Activated naive CD8-positive, alpha-beta T cell treated with anti-CD3 and anti-CD28 coated beads, Interleukin-2, amount 10 ng/mL, durations not matched to agents 7 days and 5 days (primary cell): ENCODE data around the gene ADGRB3. TPM values are rescaled to one million over a fixed set of nuclear protein-coding genes. Genes with fewer than 3 reads are reported as not detected.

ENCODE experiments used
- ATAC-seq: fragments of 150-1000 bp; cut with Tn5 transposase; one replicate; pipeline ENCODE4 v1.10.0; 2021; ENCODE audit warnings: low read depth, moderate library complexity
- POLR2A ChIA-PET: fragments of 350-600 bp; sonication (Branson Sonifier 250); formaldehyde crosslinking; loops from one replicate; lab custom pipeline; 2021; ENCODE audit warnings: antibody characterized with exemption; lab: Charles Lee
- DNase-seq: peaks from one replicate; pipeline ENCODE4 v3.0.0; 2021
- H3K27ac Mint-ChIP-seq: one replicate; pipeline ENCODE4 v1.8.0; 2022; ENCODE audit warnings: mild to moderate bottlenecking, mixed read lengths
- H3K27me3 Mint-ChIP-seq: one replicate; pipeline ENCODE4 v1.8.0; 2022; ENCODE audit warnings: mild to moderate bottlenecking, moderate library complexity, mixed read lengths
- H3K36me3 Mint-ChIP-seq: one replicate; pipeline ENCODE4 v1.8.0; 2021; ENCODE audit warnings: mild to moderate bottlenecking, mixed read lengths
- H3K4me1 Mint-ChIP-seq: one replicate; pipeline ENCODE4 v1.8.0; 2021; ENCODE audit warnings: mixed read lengths
- H3K4me3 Mint-ChIP-seq: one replicate; pipeline ENCODE4 v1.8.0; 2022; ENCODE audit warnings: mild to moderate bottlenecking, moderate library complexity, mixed read lengths
- H3K9me3 Mint-ChIP-seq: one replicate; pipeline ENCODE4 v1.8.0; 2021; ENCODE audit warnings: mixed read lengths
- total RNA-seq, 2 experiments: library from RNA; stranded (reverse); gene quantifications; one replicate each; pipeline ENCODE4 v1.2.3, GENCODE V29; 2021

The ADGRB3 gene
- total RNA-seq, 2 experiments from 2014 or later, result not detected

- no peaks in the 10 kb centered on the region for H3K4me1 Mint-ChIP-seq
- no peaks in the 10 kb centered on the region for H3K36me3 Mint-ChIP-seq
- DNase-seq, result no peak
- H3K9me3 Mint-ChIP-seq, result no peaks in the 10 kb centered on the region
- POLR2A ChIA-PET, result no interaction called here
- ATAC-seq, result no peak
- no peak overlapping the region for H3K27ac Mint-ChIP-seq
- H3K27me3 Mint-ChIP-seq, result peaks cover 2% of the 10 kb centered on the region
- no peak overlapping the region for H3K4me3 Mint-ChIP-seq
These were observed 89.0 kb downstream of the ADGRB3 start for GRCh38 chr6:68724060-68724459.

DNA sequence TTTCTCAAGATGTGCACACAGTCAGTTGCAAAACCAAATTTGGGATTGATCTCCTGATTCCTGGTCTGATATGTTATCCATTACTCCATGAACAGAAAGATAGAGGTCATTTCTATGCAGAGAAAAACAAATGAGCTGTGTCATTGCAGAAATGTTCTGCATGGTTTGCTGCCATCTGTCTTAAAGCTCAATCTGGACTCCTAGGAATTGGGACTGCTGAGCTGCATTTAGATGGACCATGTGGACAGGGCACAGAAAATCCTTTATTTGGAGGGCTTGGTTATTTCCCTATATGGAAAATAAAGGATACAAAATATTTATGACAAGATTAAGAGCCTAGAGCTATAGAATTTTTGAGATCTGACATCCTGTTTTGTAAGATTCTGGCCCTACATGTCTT, 91.3 kb downstream of the ADGRB3 start:
- Mint-ChIP-seq H3K4me1 (no peaks in the 10 kb centered on the region), H3K27ac (no peak overlapping the region), H3K36me3 (no peaks in the 10 kb centered on the region), H3K9me3 (no peaks in the 10 kb centered on the region), H3K4me3 (no peak overlapping the region), H3K27me3 (peaks cover 2% of the 10 kb centered on the region)
- POLR2A ChIA-PET, result no interaction called here
- DNase-seq (no peak), ATAC-seq (no peak)

DNA sequence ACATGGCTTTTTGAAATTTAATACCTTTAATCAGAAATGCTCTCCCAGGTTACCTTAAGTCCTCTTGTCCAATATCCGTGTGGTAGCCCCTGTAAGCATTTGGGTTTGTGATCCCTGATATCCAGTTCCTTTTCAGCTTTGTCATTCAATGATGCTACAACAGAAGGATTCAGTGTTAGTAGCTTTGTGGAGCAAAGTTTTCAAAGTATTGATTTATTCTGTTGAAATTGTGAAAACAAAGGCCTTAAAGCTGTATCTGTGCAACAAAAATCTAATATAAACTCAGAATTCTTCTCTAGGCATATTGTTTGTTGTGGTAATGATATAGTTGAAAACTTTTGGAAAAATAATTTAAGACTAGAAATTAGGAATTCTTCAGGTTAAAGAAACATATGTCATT, 91.9 kb downstream of the ADGRB3 start:
- no peak overlapping the region for H3K4me3 Mint-ChIP-seq
- DNase-seq, result no peak
- H3K27ac Mint-ChIP-seq, result no peak overlapping the region
- no peaks in the 10 kb centered on the region for H3K4me1 Mint-ChIP-seq
- H3K36me3 Mint-ChIP-seq, result no peaks in the 10 kb centered on the region
- H3K9me3 Mint-ChIP-seq, result no peaks in the 10 kb centered on the region
- H3K27me3 Mint-ChIP-seq, result peaks cover 2% of the 10 kb centered on the region
- no peak for ATAC-seq
- POLR2A ChIA-PET, result no interaction called here

- POLR2A ChIA-PET, result no interaction called here
- Mint-ChIP-seq H3K27ac (no peak overlapping the region), H3K4me1 (no peaks in the 10 kb centered on the region), H3K4me3 (no peak overlapping the region), H3K9me3 (no peaks in the 10 kb centered on the region), H3K27me3 (peaks cover 2% of the 10 kb centered on the region), H3K36me3 (no peaks in the 10 kb centered on the region)
- ATAC-seq (no peak), DNase-seq (no peak)
These were observed 92.6 kb downstream of the ADGRB3 start for GRCh38 chr6:68727699-68728098.

DNA sequence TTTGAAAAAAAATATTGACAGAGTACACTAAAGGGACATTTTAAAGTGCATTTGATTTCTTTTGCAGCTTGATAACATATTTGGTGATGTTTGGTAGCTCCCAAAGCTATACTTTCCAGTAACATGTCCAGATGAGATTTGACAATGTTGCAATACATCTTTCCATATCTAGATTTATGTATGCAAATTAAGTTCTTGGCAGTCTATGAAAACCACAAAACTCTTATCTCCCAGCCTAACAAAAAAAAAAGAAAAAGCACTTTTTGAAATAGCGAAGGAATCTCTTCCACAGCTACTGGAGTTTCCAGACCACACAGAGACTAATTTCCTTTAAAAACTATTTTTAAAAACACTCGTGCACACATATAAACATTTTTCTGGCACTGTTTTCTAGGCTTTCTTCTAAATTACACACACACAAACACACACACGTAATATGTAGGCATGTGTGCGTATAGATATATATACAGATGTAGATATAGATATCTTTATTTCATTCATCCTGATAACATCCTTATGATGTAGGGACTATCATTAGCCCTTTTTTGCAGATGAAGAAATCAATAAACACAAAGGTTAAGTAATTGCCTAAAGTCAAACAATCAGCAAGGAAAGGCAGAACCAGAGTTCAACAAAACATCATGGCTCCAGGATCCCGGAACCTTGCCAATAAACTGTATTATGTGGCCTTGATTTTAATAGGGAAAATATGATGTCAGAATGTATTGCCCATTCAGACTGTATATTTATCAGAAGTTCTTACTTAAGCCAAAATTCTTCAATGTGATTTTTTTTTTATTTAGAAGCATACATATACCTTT, 93.3 kb downstream of the ADGRB3 start:
- DNase-seq (no peak), ATAC-seq (no peak)
- Mint-ChIP-seq H3K4me3 (no peak overlapping the region), H3K36me3 (no peaks in the 10 kb centered on the region), H3K4me1 (no peaks in the 10 kb centered on the region), H3K27ac (no peak overlapping the region), H3K27me3 (peaks cover 2% of the 10 kb centered on the region), H3K9me3 (no peaks in the 10 kb centered on the region)
- POLR2A ChIA-PET, result no interaction called here

DNA sequence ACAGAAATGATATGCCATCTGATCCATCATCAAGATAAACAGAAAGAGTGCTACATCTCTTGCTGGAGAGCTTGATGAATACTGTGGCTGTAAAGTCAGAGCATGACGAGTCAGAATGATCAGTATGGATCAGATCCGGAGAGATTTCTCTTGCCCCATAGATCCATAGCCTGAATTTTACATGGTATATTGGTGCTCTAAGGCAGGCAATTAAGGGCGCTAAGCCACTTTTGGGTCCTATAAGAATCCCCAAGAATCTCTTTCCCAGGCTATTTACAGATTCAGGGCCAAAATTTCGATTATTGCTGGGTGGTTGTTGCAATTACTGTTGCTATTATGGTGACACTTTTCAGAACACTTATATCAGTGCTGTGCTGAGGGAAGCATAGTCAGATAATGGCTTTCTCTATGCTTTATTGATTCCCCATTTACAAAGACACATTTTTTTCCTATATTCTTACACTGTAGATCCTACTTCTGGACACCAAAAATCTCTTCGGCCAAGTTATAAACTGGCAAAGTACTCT, 94.4 kb downstream of the ADGRB3 start:
- Mint-ChIP-seq H3K9me3 (no peaks in the 10 kb centered on the region), H3K4me3 (no peak overlapping the region), H3K27me3 (peaks cover 2% of the 10 kb centered on the region), H3K36me3 (no peaks in the 10 kb centered on the region), H3K4me1 (no peaks in the 10 kb centered on the region), H3K27ac (no peak overlapping the region)
- ATAC-seq (no peak), DNase-seq (no peak)
- POLR2A ChIA-PET, result no interaction called here

GRCh38 chr6:68730291-68731054, 95.4 kb downstream of the ADGRB3 start:
- ATAC-seq (no peak), DNase-seq (no peak)
- POLR2A ChIA-PET, result no interaction called here
- Mint-ChIP-seq H3K4me3 (no peak overlapping the region), H3K9me3 (no peaks in the 10 kb centered on the region), H3K36me3 (no peaks in the 10 kb centered on the region), H3K4me1 (no peaks in the 10 kb centered on the region), H3K27me3 (peaks cover 2% of the 10 kb centered on the region), H3K27ac (no peak overlapping the region)

DNA sequence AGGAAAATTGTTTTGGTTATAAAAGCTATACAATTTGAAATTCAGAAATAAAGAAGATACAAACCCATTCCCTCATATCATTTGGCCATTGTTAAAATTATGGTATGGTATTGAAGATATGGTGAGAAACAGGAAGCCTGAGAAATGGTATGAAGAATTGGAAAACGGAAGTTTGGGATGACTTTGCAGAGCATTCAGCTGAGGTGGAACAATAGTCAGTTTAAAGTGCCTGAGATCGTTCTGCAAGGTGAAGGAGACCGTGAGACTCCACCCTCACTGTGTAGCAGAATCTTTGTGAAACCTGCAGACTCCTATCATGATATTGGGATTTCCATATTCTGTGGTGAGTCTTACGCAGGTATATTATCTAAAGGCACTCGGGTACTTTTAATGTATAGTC, 97.3 kb downstream of the ADGRB3 start:
- ATAC-seq, result no peak
- Mint-ChIP-seq H3K4me3 (no peak overlapping the region), H3K9me3 (no peaks in the 10 kb centered on the region), H3K27me3 (no peaks in the 10 kb centered on the region), H3K4me1 (no peaks in the 10 kb centered on the region), H3K27ac (no peak overlapping the region), H3K36me3 (no peaks in the 10 kb centered on the region)
- no peak for DNase-seq
- POLR2A ChIA-PET, result no interaction called here

- ATAC-seq (no peak), DNase-seq (no peak)
- H3K27me3 Mint-ChIP-seq, result no peaks in the 10 kb centered on the region
- POLR2A ChIA-PET, result interaction anchor here (0.6 kb wide), 1 partner anchor 10 kb away, joined by 3 read pairs; no protein-coding TSS in a partner anchor
- no peak overlapping the region for H3K4me3 Mint-ChIP-seq
- no peak overlapping the region for H3K27ac Mint-ChIP-seq
- no peaks in the 10 kb centered on the region for H3K36me3 Mint-ChIP-seq
- H3K9me3 Mint-ChIP-seq, result peaks cover 2% of the 10 kb centered on the region
- peaks cover 3% of the 10 kb centered on the region for H3K4me1 Mint-ChIP-seq
These were observed 100.8 kb downstream of the ADGRB3 start for GRCh38 chr6:68735866-68736265.

DNA sequence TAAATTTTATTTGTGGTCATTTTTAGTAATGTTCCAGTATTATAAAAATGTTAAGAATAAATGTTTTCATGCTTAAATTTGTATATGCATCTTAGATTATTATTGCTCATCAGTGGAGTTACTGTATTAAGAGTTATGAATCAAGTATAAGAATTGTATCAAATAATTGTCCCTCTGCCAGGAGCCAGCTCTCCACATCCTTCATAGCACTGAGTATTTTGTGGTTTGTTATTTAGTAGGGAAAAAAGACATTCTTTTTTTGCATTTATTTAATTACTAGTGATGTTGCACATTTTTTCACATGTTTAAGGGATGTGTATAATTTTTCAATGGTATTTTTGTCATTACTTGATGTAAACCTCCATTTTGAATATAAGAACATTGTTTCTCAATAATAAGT, 102.0 kb downstream of the ADGRB3 start:
- Mint-ChIP-seq H3K27ac (no peak overlapping the region), H3K4me1 (peaks cover 5% of the 10 kb centered on the region), H3K27me3 (no peaks in the 10 kb centered on the region), H3K36me3 (no peaks in the 10 kb centered on the region), H3K4me3 (no peak overlapping the region), H3K9me3 (peaks cover 2% of the 10 kb centered on the region)
- DNase-seq (no peak), ATAC-seq (no peak)
- POLR2A ChIA-PET, result no interaction called here

DNA sequence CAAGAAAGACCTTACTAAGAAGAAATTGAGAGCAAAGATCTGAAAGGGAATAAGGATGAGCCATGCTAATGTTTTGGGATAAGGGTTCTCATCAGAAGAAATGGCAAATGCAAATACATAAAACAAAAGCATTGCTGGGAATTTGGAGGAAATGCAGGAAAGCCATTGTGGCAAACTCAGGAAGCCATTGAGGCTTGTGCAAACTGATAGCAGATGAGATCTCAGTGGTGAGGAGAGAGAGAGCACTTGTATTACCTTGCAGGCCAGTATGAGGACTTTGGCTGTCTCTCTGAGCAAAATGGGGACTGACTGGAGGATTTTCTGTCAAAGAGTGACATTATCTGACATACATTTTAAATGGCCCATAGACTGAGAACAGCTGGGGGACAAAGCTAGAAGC, 103.0 kb downstream of the ADGRB3 start:
- Mint-ChIP-seq H3K4me3 (no peak overlapping the region), H3K9me3 (peaks cover 2% of the 10 kb centered on the region), H3K27ac (no peak overlapping the region), H3K27me3 (no peaks in the 10 kb centered on the region), H3K4me1 (peaks cover 5% of the 10 kb centered on the region), H3K36me3 (no peaks in the 10 kb centered on the region)
- DNase-seq, result no peak
- POLR2A ChIA-PET, result no interaction called here
- ATAC-seq, result no peak

- H3K4me1 Mint-ChIP-seq, result peaks cover 5% of the 10 kb centered on the region
- peak overlapping the region; percentile 37 for H3K27ac Mint-ChIP-seq
- H3K9me3 Mint-ChIP-seq, result peaks cover 2% of the 10 kb centered on the region
- ATAC-seq, result peak; percentile 45
- DNase-seq, result no peak
- H3K27me3 Mint-ChIP-seq, result no peaks in the 10 kb centered on the region
- POLR2A ChIA-PET, result no interaction called here
- H3K36me3 Mint-ChIP-seq, result no peaks in the 10 kb centered on the region
- no peak overlapping the region for H3K4me3 Mint-ChIP-seq
These were observed 105.9 kb downstream of the ADGRB3 start for GRCh38 chr6:68740828-68741500.

GRCh38 chr6:68741501-68742386, 106.7 kb downstream of the ADGRB3 start:
- peaks cover 5% of the 10 kb centered on the region for H3K4me1 Mint-ChIP-seq
- H3K9me3 Mint-ChIP-seq, result peaks cover 2% of the 10 kb centered on the region
- H3K27ac Mint-ChIP-seq, result no peak overlapping the region
- no peaks in the 10 kb centered on the region for H3K36me3 Mint-ChIP-seq
- ATAC-seq (no peak), DNase-seq (no peak)
- no peak overlapping the region for H3K4me3 Mint-ChIP-seq
- no peaks in the 10 kb centered on the region for H3K27me3 Mint-ChIP-seq
- POLR2A ChIA-PET, result no interaction called here
